GM21723 (cell line): ENCODE results near the gene ABHD15.

Experiments
- ATAC-seq: cut with Tn5 transposase; IDR thresholded peaks from one replicate; pipeline ENCODE4 v1.9.1; 2021; ENCODE audit warnings: mild to moderate bottlenecking, moderate library complexity; ENCODE audit not compliant: unreplicated experiment

ABHD15 gene

GRCh38 chr17:29566473-29567303 is at the start of gene ABHD15:
ABHD15 (minus strand) TSS chr17:29567037; CDS start chr17:29566966, 71 bp downstream.
- peak; percentile 21 for ATAC-seq

GRCh38 chr17:29615492-29616299 is 48.9 kb upstream of the ABHD15 start:
- peak; percentile 58 for ATAC-seq

GRCh38 chr17:29615048-29615385 is 48.2 kb upstream of the ABHD15 start:
- no peak for ATAC-seq

- ATAC-seq: no peak
Measured at GRCh38 chr17:29614349-29615047, 47.7 kb upstream of the ABHD15 start.

- no peak for ATAC-seq
Measured at GRCh38 chr17:29613856-29614255, 47.0 kb upstream of the ABHD15 start.

- no peak for ATAC-seq
Measured at GRCh38 chr17:29613352-29613837, 46.6 kb upstream of the ABHD15 start.

- ATAC-seq: no peak
Measured at GRCh38 chr17:29612404-29613280, 45.8 kb upstream of the ABHD15 start.

GRCh38 chr17:29612094-29612403 is 45.2 kb upstream of the ABHD15 start:
- ATAC-seq: no peak

GRCh38 chr17:29611351-29612093 is 44.7 kb upstream of the ABHD15 start:
- ATAC-seq: no peak

GRCh38 chr17:29610395-29610794 is 43.6 kb upstream of the ABHD15 start:
- ATAC-seq: no peak

- no peak for ATAC-seq
Measured at GRCh38 chr17:29608986-29609385, 42.1 kb upstream of the ABHD15 start.

GRCh38 chr17:29607557-29608195 is 40.8 kb upstream of the ABHD15 start:
- no peak for ATAC-seq

GRCh38 chr17:29603109-29603674 is 36.4 kb upstream of the ABHD15 start:
- no peak for ATAC-seq

- ATAC-seq: no peak
Measured at GRCh38 chr17:29597361-29598172, 30.7 kb upstream of the ABHD15 start.

GRCh38 chr17:29596811-29597210 is 30.0 kb upstream of the ABHD15 start:
- no peak for ATAC-seq

- ATAC-seq: no peak
Measured at GRCh38 chr17:29595943-29596774, 29.3 kb upstream of the ABHD15 start.
